ENCODE measurements around the gene CCDC91. TPM values are rescaled to one million over a fixed set of nuclear protein-coding genes. Genes with fewer than 3 reads are reported as not detected.

The CCDC91 gene
- total and polyA plus RNA-seq, 2 donors from 2014 or later: 17.5 to 35.7 TPM

- no peak overlapping the region for H3K27ac ChIP-seq (ENCODE audit: low read depth in 2 of 2, low read length in 2 of 2)
Measured at GRCh38 chr12:28563286-28563685, 373.0 kb downstream of the CCDC91 start.

DNA sequence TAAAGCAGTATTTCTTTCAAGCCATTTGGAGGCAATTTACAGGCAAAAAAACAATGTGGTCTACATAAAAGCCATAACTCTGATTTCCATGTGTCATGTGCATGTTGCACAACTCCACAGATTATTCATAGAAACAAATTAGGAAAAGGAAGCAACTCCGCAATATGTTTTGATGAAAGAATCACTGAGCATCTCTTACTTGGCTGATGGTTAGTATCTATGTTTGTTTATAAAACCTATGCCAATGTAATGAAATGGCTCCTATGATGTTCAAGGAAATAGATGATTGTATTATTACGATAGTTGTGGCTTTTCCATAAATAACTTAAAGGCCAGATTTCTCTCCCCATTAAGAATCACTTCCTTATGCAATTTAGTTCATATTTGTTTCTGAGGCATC, 373.7 kb downstream of the CCDC91 start:
- no peaks in the 10 kb centered on the region for H3K4me1 ChIP-seq (ENCODE audit: control insufficient read depth in 2 of 3, insufficient read depth in 2 of 3, low read depth in 1 of 3, low read length in 3 of 3)
- FAIRE-seq: no peak
- TF ChIP-seq, protein P1, sequence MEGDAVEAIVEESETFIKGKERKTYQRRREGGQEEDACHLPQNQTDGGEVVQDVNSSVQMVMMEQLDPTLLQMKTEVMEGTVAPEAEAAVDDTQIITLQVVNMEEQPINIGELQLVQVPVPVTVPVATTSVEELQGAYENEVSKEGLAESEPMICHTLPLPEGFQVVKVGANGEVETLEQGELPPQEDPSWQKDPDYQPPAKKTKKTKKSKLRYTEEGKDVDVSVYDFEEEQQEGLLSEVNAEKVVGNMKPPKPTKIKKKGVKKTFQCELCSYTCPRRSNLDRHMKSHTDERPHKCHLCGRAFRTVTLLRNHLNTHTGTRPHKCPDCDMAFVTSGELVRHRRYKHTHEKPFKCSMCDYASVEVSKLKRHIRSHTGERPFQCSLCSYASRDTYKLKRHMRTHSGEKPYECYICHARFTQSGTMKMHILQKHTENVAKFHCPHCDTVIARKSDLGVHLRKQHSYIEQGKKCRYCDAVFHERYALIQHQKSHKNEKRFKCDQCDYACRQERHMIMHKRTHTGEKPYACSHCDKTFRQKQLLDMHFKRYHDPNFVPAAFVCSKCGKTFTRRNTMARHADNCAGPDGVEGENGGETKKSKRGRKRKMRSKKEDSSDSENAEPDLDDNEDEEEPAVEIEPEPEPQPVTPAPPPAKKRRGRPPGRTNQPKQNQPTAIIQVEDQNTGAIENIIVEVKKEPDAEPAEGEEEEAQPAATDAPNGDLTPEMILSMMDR (IDR thresholded peaks at IDR 0.05; ENCODE audit: borderline replicate concordance, extremely low read depth, insufficient read depth): no peak
- no peaks in the 10 kb centered on the region for H3K27me3 ChIP-seq (ENCODE audit: control insufficient read depth, insufficient read depth, low read length)
- intact Hi-C loops (cut with DNase I): no loop called here
- H3K4me3 ChIP-seq (ENCODE audit: low read length in 3 of 3): no peak overlapping the region
- DNase-seq: no peak
- H3K9me3 ChIP-seq (ENCODE audit: control insufficient read depth in 2 of 3, insufficient read depth in 1 of 3, low read length in 3 of 3): no peaks in the 10 kb centered on the region
- H3K27ac ChIP-seq (ENCODE audit: low read depth in 2 of 2, low read length in 2 of 2): no peak overlapping the region
- H3K9ac ChIP-seq (ENCODE audit: low read length in 3 of 3): no peak overlapping the region
- peaks cover 0 to 3% (median 0%) of the 10 kb centered on the region in 3 donors for H3K36me3 ChIP-seq (ENCODE audit: control insufficient read depth in 2 of 3, insufficient read depth in 3 of 3, low read length in 3 of 3)

More at GRCh38 chr12:28563286-28563685, 373.0 kb downstream of the CCDC91 start:
- no peak for DNase-seq
- FAIRE-seq: no peak
- Histone ChIP-seq H3K4me1 (ENCODE audit: control insufficient read depth in 2 of 3, insufficient read depth in 2 of 3, low read depth in 1 of 3, low read length in 3 of 3) (no peaks in the 10 kb centered on the region), H3K27me3 (ENCODE audit: control insufficient read depth, insufficient read depth, low read length) (no peaks in the 10 kb centered on the region), H3K4me3 (ENCODE audit: low read length in 3 of 3) (no peak overlapping the region), H3K9me3 (ENCODE audit: control insufficient read depth in 2 of 3, insufficient read depth in 1 of 3, low read length in 3 of 3) (no peaks in the 10 kb centered on the region), H3K36me3 (ENCODE audit: control insufficient read depth in 2 of 3, insufficient read depth in 3 of 3, low read length in 3 of 3) (peaks cover 0 to 3% (median 0%) of the 10 kb centered on the region in 3 donors), H3K9ac (ENCODE audit: low read length in 3 of 3) (no peak overlapping the region)
- TF ChIP-seq, protein P1 (IDR thresholded peaks at IDR 0.05; ENCODE audit: borderline replicate concordance, extremely low read depth, insufficient read depth): no peak
- intact Hi-C loops (cut with DNase I): no loop called here

GRCh38 chr12:28568118-28568517, 377.9 kb downstream of the CCDC91 start:
- Histone ChIP-seq H3K36me3 (ENCODE audit: control insufficient read depth in 2 of 3, insufficient read depth in 3 of 3, low read length in 3 of 3) (peaks cover 0 to 3% (median 0%) of the 10 kb centered on the region in 3 donors), H3K27me3 (ENCODE audit: control insufficient read depth, insufficient read depth, low read length) (no peaks in the 10 kb centered on the region), H3K4me1 (ENCODE audit: control insufficient read depth in 2 of 3, insufficient read depth in 2 of 3, low read depth in 1 of 3, low read length in 3 of 3) (peaks cover 0 to 5% (median 2%) of the 10 kb centered on the region in 3 donors), H3K9ac (ENCODE audit: low read length in 3 of 3) (no peak overlapping the region), H3K9me3 (ENCODE audit: control insufficient read depth in 2 of 3, insufficient read depth in 1 of 3, low read length in 3 of 3) (no peaks in the 10 kb centered on the region), H3K4me3 (ENCODE audit: low read length in 3 of 3) (no peak overlapping the region), H3K27ac (ENCODE audit: low read depth in 2 of 2, low read length in 2 of 2) (no peak overlapping the region)
- no peak for FAIRE-seq
- intact Hi-C loops (cut with DNase I): no loop called here
- TF ChIP-seq, protein P1 (IDR thresholded peaks at IDR 0.05; ENCODE audit: borderline replicate concordance, extremely low read depth, insufficient read depth): no peak
- no peak for DNase-seq

DNA sequence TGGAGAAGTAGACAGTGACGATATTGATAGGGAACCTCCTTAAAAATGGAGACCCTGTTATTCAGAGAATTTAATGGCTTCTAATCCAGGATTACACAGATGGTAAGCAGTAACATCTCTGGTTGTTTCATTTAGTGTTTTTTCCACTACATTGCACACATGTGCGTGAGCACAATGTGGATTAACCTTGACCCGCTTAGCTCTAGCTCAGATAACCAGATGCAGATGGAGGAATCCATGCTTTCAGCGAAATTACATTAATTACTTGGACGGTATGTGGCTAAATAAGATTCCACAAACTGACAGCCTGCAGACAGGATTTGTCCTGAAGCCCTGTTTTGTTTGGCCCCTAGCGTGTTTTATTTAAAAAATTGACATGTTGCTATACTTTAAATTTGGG, 378.4 kb downstream of the CCDC91 start:
- FAIRE-seq: no peak
- no peak overlapping the region for H3K27ac ChIP-seq (ENCODE audit: low read depth in 2 of 2, low read length in 2 of 2)

More for the DNA sequence above, 378.4 kb downstream of the CCDC91 start:
- peaks cover 0 to 3% (median 0%) of the 10 kb centered on the region in 3 donors for H3K36me3 ChIP-seq (ENCODE audit: control insufficient read depth in 2 of 3, insufficient read depth in 3 of 3, low read length in 3 of 3)
- H3K9me3 ChIP-seq (ENCODE audit: control insufficient read depth in 2 of 3, insufficient read depth in 1 of 3, low read length in 3 of 3): no peaks in the 10 kb centered on the region
- H3K4me3 ChIP-seq (ENCODE audit: low read length in 3 of 3): no peak overlapping the region
- TF ChIP-seq, protein P1 (IDR thresholded peaks at IDR 0.05; ENCODE audit: borderline replicate concordance, extremely low read depth, insufficient read depth): no peak
- DNase-seq: no peak
- H3K9ac ChIP-seq (ENCODE audit: low read length in 3 of 3): no peak overlapping the region
- peaks cover 0 to 5% (median 2%) of the 10 kb centered on the region in 3 donors for H3K4me1 ChIP-seq (ENCODE audit: control insufficient read depth in 2 of 3, insufficient read depth in 2 of 3, low read depth in 1 of 3, low read length in 3 of 3)
- no peaks in the 10 kb centered on the region for H3K27me3 ChIP-seq (ENCODE audit: control insufficient read depth, insufficient read depth, low read length)
- intact Hi-C loops (cut with DNase I): no loop called here

All from kidney (tissue), 14 donors.